ENCODE results near the gene PLCB4.

GRCh38 chr20:9352739-9353138 is 283.9 kb downstream of the PLCB4 start:
- TF ChIP-seq CTCF (IDR thresholded peaks at IDR 0.05; ENCODE audit: insufficient read depth, low read length) (no peak), POLR2AphosphoS5 (IDR thresholded peaks at IDR 0.05; ENCODE audit: low read depth) (no peak), GABPA (IDR thresholded peaks at IDR 0.05; ENCODE audit: low read depth) (no peak), REST (IDR thresholded peaks at IDR 0.05; ENCODE audit: insufficient replicate concordance, low read depth) (no peak)
